Liver (tissue), 9 donors: Measurements from ENCODE around the gene GABRR3. TPM values are rescaled to one million over a fixed set of nuclear protein-coding genes. Genes with fewer than 3 reads are reported as not detected.

ENCODE experiments used
- DNase-seq: peaks from one replicate; pipeline ENCODE4 v3.0.0-alpha.2; 2017; ENCODE audit warnings: low spot score
- H3K27ac ChIP-seq, 2 donors: one replicate each; pipeline ENCODE4 v1.7.0; 2013; ENCODE audit warnings: inconsistent platforms in 2 of 2, low read length in 2 of 2, control low read depth in 1 of 2, low read depth in 1 of 2, mild to moderate bottlenecking in 1 of 2
- H3K27me3 ChIP-seq, 4 donors: one replicate each; pipeline versions ENCODE4 v1.6.1 to v1.7.0; 2013; ENCODE audit warnings: low read length in 3 of 4, inconsistent platforms in 1 of 4, mild to moderate bottlenecking in 1 of 4, moderate library complexity in 1 of 4; ENCODE audit not compliant: control insufficient read depth in 4 of 4, insufficient read depth in 4 of 4
- H3K36me3 ChIP-seq, 4 donors: one replicate each; pipeline versions ENCODE4 v1.6.1 to v1.7.0; 2013; ENCODE audit warnings: low read length in 3 of 4, mild to moderate bottlenecking in 3 of 4, low read depth in 1 of 4, moderate library complexity in 1 of 4; ENCODE audit not compliant: control insufficient read depth in 4 of 4, insufficient read depth in 3 of 4
- H3K4me1 ChIP-seq, 4 donors: one replicate each; pipeline versions ENCODE4 v1.6.1 to v1.7.0; 2013; ENCODE audit warnings: low read length in 3 of 4, mild to moderate bottlenecking in 3 of 4, moderate library complexity in 1 of 4; ENCODE audit not compliant: control insufficient read depth in 4 of 4, insufficient read depth in 4 of 4
- H3K4me3 ChIP-seq, 3 donors: one replicate each; pipeline versions ENCODE4 v1.6.1 to v1.7.0; 2013; ENCODE audit warnings: low read length in 3 of 3, control low read depth in 1 of 3, low read depth in 1 of 3, mild to moderate bottlenecking in 1 of 3
- H3K9ac ChIP-seq, 2 donors: one replicate each; pipeline ENCODE4 v1.7.0; 2013; ENCODE audit warnings: low read length in 2 of 2, mild to moderate bottlenecking in 2 of 2, moderate library complexity in 2 of 2, control low read depth in 1 of 2, low read depth in 1 of 2
- H3K9me3 ChIP-seq, 4 donors: one replicate each; pipeline versions ENCODE4 v1.6.1 to v1.7.0; 2013; ENCODE audit warnings: low read length in 3 of 4; ENCODE audit not compliant: control insufficient read depth in 4 of 4
- ATF3 ChIP-seq: IDR thresholded peaks from 2 replicates; pipeline ENCODE4 v1.6.1; 2016; ENCODE audit warnings: antibody characterized with exemption
- CTCF ChIP-seq: fragments of 150-350 bp; IDR thresholded peaks from 2 replicates; pipeline ENCODE4 v1.5.1; 2017; ENCODE audit warnings: improper control_type of control experiment, low read depth, low read length; ENCODE audit not compliant: missing input control
- EGR1 ChIP-seq, 2 donors: IDR thresholded peaks; 2 replicates each; pipeline ENCODE4 v1.6.1; 2016 to 2018; ENCODE audit warnings: antibody characterized with exemption in 2 of 2, low read depth in 2 of 2
- FOXA1 ChIP-seq: IDR thresholded peaks from 2 replicates; pipeline ENCODE4 v1.6.1; 2016; ENCODE audit warnings: antibody characterized with exemption
- FOXA2 ChIP-seq: IDR thresholded peaks from 2 replicates; pipeline ENCODE4 v1.6.1; 2016; ENCODE audit warnings: antibody characterized with exemption
- GABPA ChIP-seq, 2 donors: IDR thresholded peaks in 1 of 2; conservative IDR thresholded peaks in 1 of 2; 2 replicates each; pipeline ENCODE4 v1.6.1; 2016; ENCODE audit warnings: antibody characterized with exemption in 2 of 2, mild to moderate bottlenecking in 1 of 2, moderate library complexity in 1 of 2
- HNF4A ChIP-seq, 2 donors: conservative IDR thresholded peaks; 2 replicates each; pipeline ENCODE4 v1.6.1; 2016; ENCODE audit warnings: antibody characterized with exemption in 2 of 2, mild to moderate bottlenecking in 2 of 2
- HNF4G ChIP-seq: IDR thresholded peaks from 2 replicates; pipeline ENCODE4 v1.6.1; 2016; ENCODE audit warnings: antibody characterized with exemption
- JUND ChIP-seq, 2 donors: IDR thresholded peaks; 2 replicates each; pipeline ENCODE4 v1.6.1; 2016; ENCODE audit warnings: antibody characterized with exemption in 2 of 2
- MAX ChIP-seq: IDR thresholded peaks from 2 replicates; pipeline ENCODE4 v1.6.1; 2016; ENCODE audit warnings: antibody characterized with exemption
- RAD21 ChIP-seq, 2 donors: IDR thresholded peaks; 2 replicates each; pipeline ENCODE4 v1.6.1; 2016; ENCODE audit warnings: antibody characterized with exemption in 2 of 2, mild to moderate bottlenecking in 2 of 2
- SP1 ChIP-seq: IDR thresholded peaks from 2 replicates; pipeline ENCODE4 v1.6.1; 2018; ENCODE audit warnings: antibody characterized with exemption, mild to moderate bottlenecking
- YY1 ChIP-seq: IDR thresholded peaks from 2 replicates; pipeline ENCODE4 v1.6.1; 2016; ENCODE audit warnings: antibody characterized with exemption, mild to moderate bottlenecking
- whole genome bisulfite sequencing: extraction: QIAGEN DNeasy Blood & Tissue Kit; methylation state at CpG from one replicate; pipeline ENCODE4 v1.1.7; 2013; 5-methylcytosine and 5-hydroxymethylcytosine counted together
- polyA plus RNA-seq, 2 donors: library from polyadenylated mRNA; stranded (reverse) in 1 of 2; unstranded in 1 of 2; fragments of 200-250 nt in 1 of 2; fragments of >200 nt in 1 of 2; fragmentation: Nextera tagmentation in 1 of 2; extraction: Ambion mirVana in 1 of 2; gene quantifications; one replicate each; pipeline versions ENCODE4 v1.2.1 to v1.2.3, GENCODE V29; 2013 to 2015
- total RNA-seq, 2 donors: library from RNA; depleted of rRNA; stranded (reverse); fragments of >200 nt; gene quantifications; one replicate each; pipeline ENCODE4 v1.2.3, GENCODE V29; 2014
- TF ChIP-seq, protein P1 (sequence below): IDR thresholded peaks from 2 replicates; pipeline ENCODE4 v1.6.1; 2016; ENCODE audit warnings: antibody characterized with exemption, mild to moderate bottlenecking
- donor health status: healthy.
- donor health status: healthy.
- donor health status: healthy.
- donor health status: healthy.
- donor health status: healthy.

Gene GABRR3
- total and polyA plus RNA-seq, 4 donors, result not detected

- H3K4me3 ChIP-seq, result peak overlapping the region; percentile 70 to 93 (median 75)
- no peaks in the 10 kb centered on the region for H3K9me3 ChIP-seq
- 78% methylated on average over 9 of the region's 9 CpGs for WGBS
- DNase-seq, result no peak
- H3K36me3 ChIP-seq, result peaks cover 0 to 5% (median 4%) of the 10 kb centered on the region in 4 donors
- no peaks in the 10 kb centered on the region for H3K27me3 ChIP-seq
- peak overlapping the region; percentile 67 to 89 for H3K27ac ChIP-seq
- peaks cover 0 to 20% (median 4%) of the 10 kb centered on the region in 4 donors for H3K4me1 ChIP-seq
- H3K9ac ChIP-seq, result peak overlapping the region; percentile 78 to 79
- no peak for TF ChIP-seq RAD21 (IDR thresholded peaks at IDR 0.05)
- TF ChIP-seq JUND (IDR thresholded peaks at IDR 0.05), result no peak
- TF ChIP-seq EGR1 (IDR thresholded peaks at IDR 0.05; ENCODE audit: low read depth in 2 of 2), result no peak
Observed at GRCh38 chr3:97970956-97971620, 64.0 kb downstream of the GABRR3 start.

GRCh38 chr3:97970156-97970555 is 65.0 kb downstream of the GABRR3 start:
- peaks cover 0 to 20% (median 4%) of the 10 kb centered on the region in 4 donors for H3K4me1 ChIP-seq
- 93% methylated on average over 1 of the region's 1 CpG for WGBS

More at GRCh38 chr3:97970156-97970555, 65.0 kb downstream of the GABRR3 start:
- H3K27ac ChIP-seq, result no peak overlapping the region
- no peak overlapping the region for H3K9ac ChIP-seq
- peaks cover 0 to 10% (median 4%) of the 10 kb centered on the region in 4 donors for H3K36me3 ChIP-seq
- no peak for DNase-seq
- no peak for TF ChIP-seq YY1
- TF ChIP-seq FOXA1, result no peak
- TF ChIP-seq HNF4G, result no peak
- no peak for TF ChIP-seq HNF4A (conservative IDR thresholded peaks at IDR 0.05)
- no peak for TF ChIP-seq JUND (IDR thresholded peaks at IDR 0.05)
- TF ChIP-seq GABPA (IDR thresholded peaks at IDR 0.05 in 1 of 2, conservative IDR thresholded peaks at IDR 0.05 in 1 of 2), result no peak
- no peak for TF ChIP-seq CTCF
- TF ChIP-seq RAD21 (IDR thresholded peaks at IDR 0.05), result no peak
- TF ChIP-seq FOXA2, result no peak
- no peak for TF ChIP-seq ATF3
- no peak for TF ChIP-seq MAX
- no peak for TF ChIP-seq EGR1 (IDR thresholded peaks at IDR 0.05; ENCODE audit: low read depth in 2 of 2)
- TF ChIP-seq, protein P1, sequence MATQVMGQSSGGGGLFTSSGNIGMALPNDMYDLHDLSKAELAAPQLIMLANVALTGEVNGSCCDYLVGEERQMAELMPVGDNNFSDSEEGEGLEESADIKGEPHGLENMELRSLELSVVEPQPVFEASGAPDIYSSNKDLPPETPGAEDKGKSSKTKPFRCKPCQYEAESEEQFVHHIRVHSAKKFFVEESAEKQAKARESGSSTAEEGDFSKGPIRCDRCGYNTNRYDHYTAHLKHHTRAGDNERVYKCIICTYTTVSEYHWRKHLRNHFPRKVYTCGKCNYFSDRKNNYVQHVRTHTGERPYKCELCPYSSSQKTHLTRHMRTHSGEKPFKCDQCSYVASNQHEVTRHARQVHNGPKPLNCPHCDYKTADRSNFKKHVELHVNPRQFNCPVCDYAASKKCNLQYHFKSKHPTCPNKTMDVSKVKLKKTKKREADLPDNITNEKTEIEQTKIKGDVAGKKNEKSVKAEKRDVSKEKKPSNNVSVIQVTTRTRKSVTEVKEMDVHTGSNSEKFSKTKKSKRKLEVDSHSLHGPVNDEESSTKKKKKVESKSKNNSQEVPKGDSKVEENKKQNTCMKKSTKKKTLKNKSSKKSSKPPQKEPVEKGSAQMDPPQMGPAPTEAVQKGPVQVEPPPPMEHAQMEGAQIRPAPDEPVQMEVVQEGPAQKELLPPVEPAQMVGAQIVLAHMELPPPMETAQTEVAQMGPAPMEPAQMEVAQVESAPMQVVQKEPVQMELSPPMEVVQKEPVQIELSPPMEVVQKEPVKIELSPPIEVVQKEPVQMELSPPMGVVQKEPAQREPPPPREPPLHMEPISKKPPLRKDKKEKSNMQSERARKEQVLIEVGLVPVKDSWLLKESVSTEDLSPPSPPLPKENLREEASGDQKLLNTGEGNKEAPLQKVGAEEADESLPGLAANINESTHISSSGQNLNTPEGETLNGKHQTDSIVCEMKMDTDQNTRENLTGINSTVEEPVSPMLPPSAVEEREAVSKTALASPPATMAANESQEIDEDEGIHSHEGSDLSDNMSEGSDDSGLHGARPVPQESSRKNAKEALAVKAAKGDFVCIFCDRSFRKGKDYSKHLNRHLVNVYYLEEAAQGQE, result no peak
- no peak for TF ChIP-seq SP1
- H3K9me3 ChIP-seq, result no peaks in the 10 kb centered on the region
- no peak overlapping the region for H3K4me3 ChIP-seq
- no peaks in the 10 kb centered on the region for H3K27me3 ChIP-seq
